H1 (cell line): Measurements from ENCODE around the gene SYMPK.

ENCODE experiments used
- ASH2L ChIP-seq: fragments of 200-600, 300-600 bp; sonication (generic); IDR thresholded peaks from one replicate; pipeline ENCODE4 v1.7.1; 2017; ENCODE audit warnings: low read length
- BCL11A ChIP-seq, 2 experiments: IDR thresholded peaks; one replicate each; pipeline ENCODE4 v1.6.1; 2011; ENCODE audit warnings: low read depth in 2 of 2, low read length in 2 of 2, mild to moderate bottlenecking in 2 of 2
- CBX8 ChIP-seq: fragments of 300-800, 300-1000 bp; sonication (generic); IDR thresholded peaks from 2 replicates; pipeline ENCODE4 v1.7.1; 2016; ENCODE audit warnings: low read depth, low read length, borderline replicate concordance
- EP300 ChIP-seq, 2 experiments: IDR thresholded peaks; 1 replicate in 1 of 2; 2 replicates in 1 of 2; pipeline ENCODE4 v1.6.1; 2011 to 2012; ENCODE audit warnings: low read depth in 2 of 2, low read length in 2 of 2, mild to moderate bottlenecking in 2 of 2, borderline replicate concordance in 1 of 2, inconsistent platforms in 1 of 2, moderate library complexity in 1 of 2
- JUND ChIP-seq: IDR thresholded peaks from 2 replicates; pipeline ENCODE4 v1.6.1; 2011; ENCODE audit warnings: mild to moderate bottlenecking, improper control_type of control experiment, low read length
- POLR2A ChIP-seq, 2 experiments: IDR thresholded peaks; 1 replicate in 1 of 2; 2 replicates in 1 of 2; pipeline ENCODE4 v1.6.1; 2011; ENCODE audit warnings: low read depth in 2 of 2, low read length in 2 of 2, mild to moderate bottlenecking in 2 of 2; ENCODE audit errors: control extremely low read depth in 1 of 2
- SP4 ChIP-seq: IDR thresholded peaks from 2 replicates; pipeline ENCODE4 v1.6.1; 2012; ENCODE audit warnings: low read length, inconsistent platforms
- TF ChIP-seq, protein P1 (sequence below), 3 experiments: IDR thresholded peaks; 1 replicate in 2 of 3; 2 replicates in 1 of 3; pipeline versions ENCODE4 v1.5.1 to v1.6.1; 2011; ENCODE audit warnings: low read length in 3 of 3, mild to moderate bottlenecking in 3 of 3, inconsistent platforms in 2 of 3, low read depth in 1 of 3, moderate library complexity in 1 of 3; ENCODE audit not compliant: insufficient read depth in 1 of 3; ENCODE audit errors: control extremely low read depth in 1 of 3
- TF ChIP-seq, protein P2 (sequence below): IDR thresholded peaks from 2 replicates; pipeline ENCODE4 v1.6.1; 2012; ENCODE audit warnings: inconsistent platforms

DNA sequence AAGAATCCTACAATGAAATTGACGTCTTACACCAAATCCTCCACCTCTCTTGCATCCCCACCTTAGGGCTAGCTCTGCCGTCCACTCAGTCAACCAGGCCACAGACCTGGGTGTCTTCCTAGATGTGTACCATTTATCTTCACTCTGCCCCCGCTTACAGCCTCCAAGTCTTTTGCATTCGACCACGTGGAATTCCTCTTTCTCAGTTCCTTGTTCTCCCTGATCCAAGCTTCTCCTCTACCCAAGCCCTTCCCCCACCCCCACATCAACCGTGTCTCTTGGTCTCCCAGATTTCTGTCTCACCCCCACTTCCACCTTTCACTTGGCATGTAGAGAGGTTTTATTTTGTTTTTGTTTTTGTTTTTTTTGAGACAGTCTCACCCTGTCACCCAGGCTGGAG lies 69.1 kb downstream of the SYMPK start:
- TF ChIP-seq, protein P1, sequence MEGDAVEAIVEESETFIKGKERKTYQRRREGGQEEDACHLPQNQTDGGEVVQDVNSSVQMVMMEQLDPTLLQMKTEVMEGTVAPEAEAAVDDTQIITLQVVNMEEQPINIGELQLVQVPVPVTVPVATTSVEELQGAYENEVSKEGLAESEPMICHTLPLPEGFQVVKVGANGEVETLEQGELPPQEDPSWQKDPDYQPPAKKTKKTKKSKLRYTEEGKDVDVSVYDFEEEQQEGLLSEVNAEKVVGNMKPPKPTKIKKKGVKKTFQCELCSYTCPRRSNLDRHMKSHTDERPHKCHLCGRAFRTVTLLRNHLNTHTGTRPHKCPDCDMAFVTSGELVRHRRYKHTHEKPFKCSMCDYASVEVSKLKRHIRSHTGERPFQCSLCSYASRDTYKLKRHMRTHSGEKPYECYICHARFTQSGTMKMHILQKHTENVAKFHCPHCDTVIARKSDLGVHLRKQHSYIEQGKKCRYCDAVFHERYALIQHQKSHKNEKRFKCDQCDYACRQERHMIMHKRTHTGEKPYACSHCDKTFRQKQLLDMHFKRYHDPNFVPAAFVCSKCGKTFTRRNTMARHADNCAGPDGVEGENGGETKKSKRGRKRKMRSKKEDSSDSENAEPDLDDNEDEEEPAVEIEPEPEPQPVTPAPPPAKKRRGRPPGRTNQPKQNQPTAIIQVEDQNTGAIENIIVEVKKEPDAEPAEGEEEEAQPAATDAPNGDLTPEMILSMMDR (IDR thresholded peaks at IDR 0.05; ENCODE audit: control extremely low read depth in 1 of 3, insufficient read depth in 1 of 3, low read depth in 1 of 3, low read length in 3 of 3), result no peak
- TF ChIP-seq BCL11A (IDR thresholded peaks at IDR 0.05; ENCODE audit: low read depth in 2 of 2, low read length in 2 of 2) (no peak), JUND (no peak), EP300 (IDR thresholded peaks at IDR 0.05; ENCODE audit: borderline replicate concordance in 1 of 2, low read depth in 2 of 2, low read length in 2 of 2) (no peak), POLR2A (IDR thresholded peaks at IDR 0.05; ENCODE audit: control extremely low read depth in 1 of 2, low read depth in 2 of 2, low read length in 2 of 2) (no peak), CBX8 (no peak), SP4 (no peak), ASH2L (no peak)
- TF ChIP-seq, protein P2, sequence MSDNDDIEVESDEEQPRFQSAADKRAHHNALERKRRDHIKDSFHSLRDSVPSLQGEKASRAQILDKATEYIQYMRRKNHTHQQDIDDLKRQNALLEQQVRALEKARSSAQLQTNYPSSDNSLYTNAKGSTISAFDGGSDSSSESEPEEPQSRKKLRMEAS, result no peak
